Liver (tissue), 9 donors: ENCODE data around the gene ULBP3. TPM values are rescaled to one million over a fixed set of nuclear protein-coding genes. Genes with fewer than 3 reads are reported as not detected.

ENCODE experiments used
- DNase-seq: peaks from one replicate; pipeline ENCODE4 v3.0.0-alpha.2; 2017; ENCODE audit warnings: low spot score
- H3K27ac ChIP-seq, 2 donors: one replicate each; pipeline ENCODE4 v1.7.0; 2013; ENCODE audit warnings: inconsistent platforms in 2 of 2, low read length in 2 of 2, control low read depth in 1 of 2, low read depth in 1 of 2, mild to moderate bottlenecking in 1 of 2
- H3K27me3 ChIP-seq, 4 donors: one replicate each; pipeline versions ENCODE4 v1.6.1 to v1.7.0; 2013; ENCODE audit warnings: low read length in 3 of 4, inconsistent platforms in 1 of 4, mild to moderate bottlenecking in 1 of 4, moderate library complexity in 1 of 4; ENCODE audit not compliant: control insufficient read depth in 4 of 4, insufficient read depth in 4 of 4
- H3K36me3 ChIP-seq, 4 donors: one replicate each; pipeline versions ENCODE4 v1.6.1 to v1.7.0; 2013; ENCODE audit warnings: low read length in 3 of 4, mild to moderate bottlenecking in 3 of 4, low read depth in 1 of 4, moderate library complexity in 1 of 4; ENCODE audit not compliant: control insufficient read depth in 4 of 4, insufficient read depth in 3 of 4
- H3K4me1 ChIP-seq, 4 donors: one replicate each; pipeline versions ENCODE4 v1.6.1 to v1.7.0; 2013; ENCODE audit warnings: low read length in 3 of 4, mild to moderate bottlenecking in 3 of 4, moderate library complexity in 1 of 4; ENCODE audit not compliant: control insufficient read depth in 4 of 4, insufficient read depth in 4 of 4
- H3K4me3 ChIP-seq, 3 donors: one replicate each; pipeline versions ENCODE4 v1.6.1 to v1.7.0; 2013; ENCODE audit warnings: low read length in 3 of 3, control low read depth in 1 of 3, low read depth in 1 of 3, mild to moderate bottlenecking in 1 of 3
- H3K9ac ChIP-seq, 2 donors: one replicate each; pipeline ENCODE4 v1.7.0; 2013; ENCODE audit warnings: low read length in 2 of 2, mild to moderate bottlenecking in 2 of 2, moderate library complexity in 2 of 2, control low read depth in 1 of 2, low read depth in 1 of 2
- H3K9me3 ChIP-seq, 4 donors: one replicate each; pipeline versions ENCODE4 v1.6.1 to v1.7.0; 2013; ENCODE audit warnings: low read length in 3 of 4; ENCODE audit not compliant: control insufficient read depth in 4 of 4
- EGR1 ChIP-seq, 2 donors: IDR thresholded peaks; 2 replicates each; pipeline ENCODE4 v1.6.1; 2016 to 2018; ENCODE audit warnings: antibody characterized with exemption in 2 of 2, low read depth in 2 of 2
- FOXA2 ChIP-seq: IDR thresholded peaks from 2 replicates; pipeline ENCODE4 v1.6.1; 2016; ENCODE audit warnings: antibody characterized with exemption
- HNF4A ChIP-seq, 2 donors: conservative IDR thresholded peaks; 2 replicates each; pipeline ENCODE4 v1.6.1; 2016; ENCODE audit warnings: antibody characterized with exemption in 2 of 2, mild to moderate bottlenecking in 2 of 2
- HNF4G ChIP-seq: IDR thresholded peaks from 2 replicates; pipeline ENCODE4 v1.6.1; 2016; ENCODE audit warnings: antibody characterized with exemption
- NR2F2 ChIP-seq: IDR thresholded peaks from 2 replicates; pipeline ENCODE4 v1.6.1; 2016; ENCODE audit warnings: antibody characterized with exemption
- RAD21 ChIP-seq, 2 donors: IDR thresholded peaks; 2 replicates each; pipeline ENCODE4 v1.6.1; 2016; ENCODE audit warnings: antibody characterized with exemption in 2 of 2, mild to moderate bottlenecking in 2 of 2
- REST ChIP-seq: IDR thresholded peaks from 2 replicates; pipeline ENCODE4 v1.6.1; 2016; ENCODE audit warnings: antibody characterized with exemption, mild to moderate bottlenecking
- RXRA ChIP-seq, 2 donors: IDR thresholded peaks; 2 replicates each; pipeline ENCODE4 v1.6.1; 2017 to 2018; ENCODE audit warnings: antibody characterized with exemption in 2 of 2, mild to moderate bottlenecking in 1 of 2
- SP1 ChIP-seq: IDR thresholded peaks from 2 replicates; pipeline ENCODE4 v1.6.1; 2018; ENCODE audit warnings: antibody characterized with exemption, mild to moderate bottlenecking
- TAF1 ChIP-seq: conservative IDR thresholded peaks from 2 replicates; pipeline ENCODE4 v1.6.1; 2016; ENCODE audit warnings: antibody characterized with exemption, mild to moderate bottlenecking
- ZBTB33 ChIP-seq: IDR thresholded peaks from 2 replicates; pipeline ENCODE4 v1.6.1; 2016; ENCODE audit warnings: antibody characterized with exemption
- WGBS: extraction: QIAGEN DNeasy Blood & Tissue Kit; methylation state at CpG from one replicate; pipeline ENCODE4 v1.1.7; 2013; 5-methylcytosine and 5-hydroxymethylcytosine counted together
- polyA plus RNA-seq, 2 donors: library from polyadenylated mRNA; stranded (reverse) in 1 of 2; unstranded in 1 of 2; fragments of 200-250 nt in 1 of 2; fragments of >200 nt in 1 of 2; fragmentation: Nextera tagmentation in 1 of 2; extraction: Ambion mirVana in 1 of 2; gene quantifications; one replicate each; pipeline versions ENCODE4 v1.2.1 to v1.2.3, GENCODE V29; 2013 to 2015
- total RNA-seq, 2 donors: library from RNA; depleted of rRNA; stranded (reverse); fragments of >200 nt; gene quantifications; one replicate each; pipeline ENCODE4 v1.2.3, GENCODE V29; 2014
- TF ChIP-seq, protein P1 (sequence below): IDR thresholded peaks from 2 replicates; pipeline ENCODE4 v1.6.1; 2016; ENCODE audit warnings: antibody characterized with exemption
- TF ChIP-seq, protein P2 (sequence below): fragments of 150-350 bp; IDR thresholded peaks from 2 replicates; pipeline ENCODE4 v1.5.1; 2017; ENCODE audit warnings: improper control_type of control experiment, low read depth, low read length; ENCODE audit not compliant: missing input control
- TF ChIP-seq, protein P3 (sequence below): IDR thresholded peaks from 2 replicates; pipeline ENCODE4 v1.6.1; 2016; ENCODE audit warnings: antibody characterized with exemption
- donor health status: healthy.
- donor health status: healthy.
- donor health status: healthy.
- donor health status: healthy.
- donor health status: healthy.

ULBP3 gene
- total and polyA plus RNA-seq, 4 donors = 0.88 to 2.3 (median 0.92) TPM; not detected in 1

GRCh38 chr6:150050846-150051245 lies 18.1 kb downstream of the ULBP3 start (continued):
- TF ChIP-seq, protein P1, sequence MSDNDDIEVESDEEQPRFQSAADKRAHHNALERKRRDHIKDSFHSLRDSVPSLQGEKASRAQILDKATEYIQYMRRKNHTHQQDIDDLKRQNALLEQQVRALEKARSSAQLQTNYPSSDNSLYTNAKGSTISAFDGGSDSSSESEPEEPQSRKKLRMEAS = no peak
- TF ChIP-seq TAF1 (no peak), EGR1 (IDR thresholded peaks at IDR 0.05; ENCODE audit: low read depth in 2 of 2) (no peak)

- no peaks in the 10 kb centered on the region for H3K4me1 ChIP-seq
- peaks cover 0 to 6% (median 2%) of the 10 kb centered on the region in 4 donors for H3K27me3 ChIP-seq
- no peak overlapping the region for H3K27ac ChIP-seq
- no peak overlapping the region for H3K9ac ChIP-seq
- H3K4me3 ChIP-seq = no peak overlapping the region
- no peaks in the 10 kb centered on the region for H3K36me3 ChIP-seq
- no peaks in the 10 kb centered on the region for H3K9me3 ChIP-seq
- WGBS = 70% methylated on average over 4 of the region's 4 CpGs
- TF ChIP-seq RXRA (IDR thresholded peaks at IDR 0.05) (no peak), NR2F2 (no peak), HNF4G (no peak), SP1 (no peak), RAD21 (IDR thresholded peaks at IDR 0.05) (no peak), ZBTB33 (no peak), TAF1 (no peak), REST (no peak), FOXA2 (no peak), EGR1 (IDR thresholded peaks at IDR 0.05; ENCODE audit: low read depth in 2 of 2) (no peak), HNF4A (conservative IDR thresholded peaks at IDR 0.05) (no peak)
- TF ChIP-seq, protein P2, sequence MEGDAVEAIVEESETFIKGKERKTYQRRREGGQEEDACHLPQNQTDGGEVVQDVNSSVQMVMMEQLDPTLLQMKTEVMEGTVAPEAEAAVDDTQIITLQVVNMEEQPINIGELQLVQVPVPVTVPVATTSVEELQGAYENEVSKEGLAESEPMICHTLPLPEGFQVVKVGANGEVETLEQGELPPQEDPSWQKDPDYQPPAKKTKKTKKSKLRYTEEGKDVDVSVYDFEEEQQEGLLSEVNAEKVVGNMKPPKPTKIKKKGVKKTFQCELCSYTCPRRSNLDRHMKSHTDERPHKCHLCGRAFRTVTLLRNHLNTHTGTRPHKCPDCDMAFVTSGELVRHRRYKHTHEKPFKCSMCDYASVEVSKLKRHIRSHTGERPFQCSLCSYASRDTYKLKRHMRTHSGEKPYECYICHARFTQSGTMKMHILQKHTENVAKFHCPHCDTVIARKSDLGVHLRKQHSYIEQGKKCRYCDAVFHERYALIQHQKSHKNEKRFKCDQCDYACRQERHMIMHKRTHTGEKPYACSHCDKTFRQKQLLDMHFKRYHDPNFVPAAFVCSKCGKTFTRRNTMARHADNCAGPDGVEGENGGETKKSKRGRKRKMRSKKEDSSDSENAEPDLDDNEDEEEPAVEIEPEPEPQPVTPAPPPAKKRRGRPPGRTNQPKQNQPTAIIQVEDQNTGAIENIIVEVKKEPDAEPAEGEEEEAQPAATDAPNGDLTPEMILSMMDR = no peak
- TF ChIP-seq, protein P3, sequence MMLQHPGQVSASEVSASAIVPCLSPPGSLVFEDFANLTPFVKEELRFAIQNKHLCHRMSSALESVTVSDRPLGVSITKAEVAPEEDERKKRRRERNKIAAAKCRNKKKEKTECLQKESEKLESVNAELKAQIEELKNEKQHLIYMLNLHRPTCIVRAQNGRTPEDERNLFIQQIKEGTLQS = no peak
- TF ChIP-seq, protein P1 = no peak
- DNase-seq = no peak
These were observed 20.8 kb downstream of the ULBP3 start for GRCh38 chr6:150048099-150048498.
